VCaP (cell line): ENCODE results near the gene RPS18.

Experiments
- H3K27ac ChIP-seq: fragments of 450-650 bp; 2 replicates; pipeline ENCODE4 v1.5.1; 2017
- TF ChIP-seq, protein P1 (sequence below): fragments of 450-650 bp; conservative IDR thresholded peaks from 2 replicates; pipeline ENCODE4 v1.5.1; 2017; ENCODE audit warnings: mild to moderate bottlenecking, moderate library complexity

RPS18 gene

DNA sequence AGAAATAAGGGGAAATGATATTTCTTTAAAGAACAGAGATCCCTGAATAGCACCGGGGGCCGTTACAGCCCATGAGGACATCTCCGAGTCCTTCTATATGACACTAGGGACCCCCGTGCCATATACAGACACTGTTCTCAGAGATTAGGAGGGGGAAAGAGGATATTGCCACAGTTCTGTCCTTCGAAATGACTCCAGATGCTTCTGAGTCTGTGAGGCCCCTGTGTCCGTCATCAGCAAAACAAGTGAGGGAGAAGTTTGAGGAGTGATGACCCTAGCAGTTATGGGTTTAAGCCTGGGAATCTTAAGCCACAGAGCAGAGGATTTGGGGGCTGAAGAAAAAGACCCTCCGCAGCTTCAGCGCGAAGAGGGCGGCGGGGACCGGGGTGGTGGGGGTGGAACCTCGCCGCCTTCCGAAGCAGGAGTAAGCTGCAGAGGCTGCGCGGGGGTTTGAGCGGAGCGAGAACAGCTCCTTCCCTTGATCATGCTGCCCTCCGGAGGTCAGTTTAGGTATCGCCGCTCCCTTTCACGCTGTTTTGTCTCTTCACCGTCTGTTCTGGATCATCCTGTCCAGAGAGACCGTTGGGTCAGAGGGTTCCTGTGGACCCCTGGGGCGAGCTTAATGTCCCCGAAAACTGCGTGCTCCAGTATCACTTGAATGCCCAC, 23.8 kb upstream of the RPS18 start:
- TF ChIP-seq, protein P1, sequence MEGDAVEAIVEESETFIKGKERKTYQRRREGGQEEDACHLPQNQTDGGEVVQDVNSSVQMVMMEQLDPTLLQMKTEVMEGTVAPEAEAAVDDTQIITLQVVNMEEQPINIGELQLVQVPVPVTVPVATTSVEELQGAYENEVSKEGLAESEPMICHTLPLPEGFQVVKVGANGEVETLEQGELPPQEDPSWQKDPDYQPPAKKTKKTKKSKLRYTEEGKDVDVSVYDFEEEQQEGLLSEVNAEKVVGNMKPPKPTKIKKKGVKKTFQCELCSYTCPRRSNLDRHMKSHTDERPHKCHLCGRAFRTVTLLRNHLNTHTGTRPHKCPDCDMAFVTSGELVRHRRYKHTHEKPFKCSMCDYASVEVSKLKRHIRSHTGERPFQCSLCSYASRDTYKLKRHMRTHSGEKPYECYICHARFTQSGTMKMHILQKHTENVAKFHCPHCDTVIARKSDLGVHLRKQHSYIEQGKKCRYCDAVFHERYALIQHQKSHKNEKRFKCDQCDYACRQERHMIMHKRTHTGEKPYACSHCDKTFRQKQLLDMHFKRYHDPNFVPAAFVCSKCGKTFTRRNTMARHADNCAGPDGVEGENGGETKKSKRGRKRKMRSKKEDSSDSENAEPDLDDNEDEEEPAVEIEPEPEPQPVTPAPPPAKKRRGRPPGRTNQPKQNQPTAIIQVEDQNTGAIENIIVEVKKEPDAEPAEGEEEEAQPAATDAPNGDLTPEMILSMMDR = peak; percentile 99
- H3K27ac ChIP-seq = peak overlapping the region; percentile 98

DNA sequence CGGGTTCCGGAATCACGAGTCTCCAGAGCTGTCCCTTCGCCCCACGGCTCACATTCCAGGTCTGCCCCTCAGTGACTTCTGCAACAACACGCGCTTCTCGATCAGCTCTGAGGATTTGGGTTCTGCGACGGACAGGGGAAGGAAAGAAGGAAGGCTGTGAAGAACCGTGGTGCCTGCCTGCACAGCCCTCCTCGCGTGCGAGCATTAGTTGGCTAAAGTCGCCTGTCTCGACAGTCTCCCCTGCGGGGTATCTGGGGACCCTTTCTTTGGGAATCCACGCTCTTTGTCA, 23.3 kb upstream of the RPS18 start:
- peak overlapping the region; percentile 98 for H3K27ac ChIP-seq
- TF ChIP-seq, protein P1 = peak; percentile 51

DNA sequence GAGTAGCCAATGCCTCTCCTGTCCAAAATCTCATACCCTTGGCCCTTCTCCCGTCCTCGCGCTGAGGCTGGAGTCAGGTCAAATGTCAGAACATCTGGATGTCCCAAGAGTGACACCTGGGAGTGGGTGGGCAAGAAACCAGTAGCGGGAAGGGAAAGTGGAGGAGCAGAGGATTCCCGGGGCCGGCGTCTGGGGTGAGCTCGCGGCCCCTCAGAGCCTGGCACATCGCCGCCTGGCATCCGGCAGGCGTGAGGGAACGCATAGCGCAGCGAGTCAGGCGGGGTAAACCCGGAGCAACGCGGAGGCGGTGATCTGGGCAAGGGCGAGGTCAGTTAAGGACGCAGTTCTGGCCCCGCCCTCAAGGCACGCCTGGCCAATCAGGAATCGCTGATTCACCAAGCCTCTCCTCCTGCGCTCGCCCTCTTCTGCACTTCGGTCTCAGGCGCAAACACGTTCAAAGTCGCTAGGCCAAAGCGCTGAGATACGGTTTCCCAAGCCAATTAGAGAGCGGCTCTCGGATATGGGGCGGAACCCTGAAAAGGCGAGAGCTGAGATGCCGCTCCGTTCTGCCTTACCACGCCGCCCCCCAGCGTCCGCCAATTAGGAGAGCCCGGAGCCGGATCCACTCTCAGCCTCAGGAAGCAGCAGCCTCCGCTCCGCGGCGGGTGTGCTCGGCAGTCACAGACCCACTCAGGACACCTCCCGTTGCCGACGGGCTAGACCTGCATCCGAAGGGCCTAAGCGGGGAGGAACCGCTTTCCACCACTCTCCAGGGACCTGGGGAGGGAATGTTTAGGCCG, 22.7 kb upstream of the RPS18 start:
- TF ChIP-seq, protein P1 = no peak
- H3K27ac ChIP-seq = peak overlapping the region; percentile 98

- TF ChIP-seq, protein P1 = no peak
- peak overlapping the region; percentile 98 for H3K27ac ChIP-seq
Measured at GRCh38 chr6:33249732-33250630, 21.9 kb upstream of the RPS18 start.

DNA sequence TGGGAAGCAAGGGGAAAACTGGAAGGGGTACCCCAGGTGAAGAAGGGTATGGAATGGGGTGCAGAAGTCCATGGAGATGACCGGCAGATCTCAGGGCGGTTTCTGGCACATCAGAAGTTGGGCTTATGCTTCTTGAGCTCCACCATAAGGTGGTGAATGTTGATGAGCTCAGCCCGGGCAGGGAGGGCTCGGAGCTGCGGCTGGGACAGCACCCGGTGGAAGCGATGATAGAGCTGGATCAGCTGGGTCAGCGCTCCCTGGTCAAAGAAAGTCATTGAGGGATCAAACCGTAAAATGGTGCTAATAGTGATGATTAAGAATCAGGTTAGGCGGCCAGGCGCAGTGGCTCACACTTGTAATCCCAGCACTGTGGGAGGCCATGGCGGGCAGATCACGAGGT, 21.1 kb upstream of the RPS18 start:
- H3K27ac ChIP-seq = peak overlapping the region; percentile 98
- TF ChIP-seq, protein P1 = no peak

DNA sequence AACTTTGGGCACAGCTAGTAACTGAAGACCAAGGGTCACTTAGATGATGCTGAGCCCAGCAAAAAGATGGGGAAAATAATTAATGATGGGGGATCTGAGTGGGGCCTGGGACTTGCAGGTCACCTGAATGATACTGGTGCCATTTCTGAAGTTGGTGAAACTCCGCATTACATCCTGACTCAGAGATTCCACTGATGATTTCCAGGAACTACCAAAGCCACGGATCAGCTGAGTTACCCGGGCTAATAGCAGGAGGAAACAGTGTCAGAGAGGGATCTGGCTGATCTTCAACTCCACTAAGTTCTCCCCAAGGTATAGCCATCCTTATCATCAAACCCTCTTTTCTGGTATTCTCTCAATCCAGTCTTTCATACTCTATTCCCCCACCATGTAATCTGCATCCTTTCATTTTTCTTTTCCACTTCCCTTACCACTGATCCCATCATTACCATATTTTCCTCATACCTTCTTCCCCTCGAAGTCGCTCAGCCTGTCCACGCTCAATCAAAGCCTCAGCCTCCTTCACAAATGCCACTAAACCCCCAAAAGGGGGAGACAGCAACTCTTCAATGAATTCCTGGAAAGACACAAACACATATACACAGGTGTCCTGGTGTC, 20.4 kb upstream of the RPS18 start:
- peak overlapping the region; percentile 98; the same call in 1 of the 2 replicates for H3K27ac ChIP-seq

More for the DNA sequence above, 20.4 kb upstream of the RPS18 start:
- TF ChIP-seq, protein P1 = no peak
